ENCODE measurements around the gene DMD.
"Not testable (repeated sequence)": the region's sequence is repeated elsewhere in the genome, so short reads cannot be mapped to it uniquely, and the experiment has no call there.

DMD gene

DNA sequence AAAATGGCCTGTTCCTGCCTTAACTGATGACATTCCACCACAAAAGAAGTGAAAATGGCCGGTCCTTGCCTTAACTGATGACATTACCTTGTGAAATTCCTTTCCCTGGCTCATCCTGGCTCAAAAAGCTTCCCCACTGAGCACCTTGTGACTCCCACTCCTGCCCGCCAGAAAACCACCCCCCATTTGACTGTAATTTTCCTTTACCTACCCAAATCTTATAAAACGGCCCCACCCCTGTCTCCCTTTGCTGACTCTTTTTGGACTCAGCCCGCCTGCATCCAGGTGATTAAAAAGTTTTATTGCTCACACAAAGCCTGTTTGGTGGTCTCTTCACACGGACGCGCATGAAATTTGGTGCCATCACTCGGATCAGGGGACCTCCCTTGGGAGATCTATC lies 1833.5 kb downstream of the DMD start:
- not testable (repeated sequence) for DNase-seq

DNA sequence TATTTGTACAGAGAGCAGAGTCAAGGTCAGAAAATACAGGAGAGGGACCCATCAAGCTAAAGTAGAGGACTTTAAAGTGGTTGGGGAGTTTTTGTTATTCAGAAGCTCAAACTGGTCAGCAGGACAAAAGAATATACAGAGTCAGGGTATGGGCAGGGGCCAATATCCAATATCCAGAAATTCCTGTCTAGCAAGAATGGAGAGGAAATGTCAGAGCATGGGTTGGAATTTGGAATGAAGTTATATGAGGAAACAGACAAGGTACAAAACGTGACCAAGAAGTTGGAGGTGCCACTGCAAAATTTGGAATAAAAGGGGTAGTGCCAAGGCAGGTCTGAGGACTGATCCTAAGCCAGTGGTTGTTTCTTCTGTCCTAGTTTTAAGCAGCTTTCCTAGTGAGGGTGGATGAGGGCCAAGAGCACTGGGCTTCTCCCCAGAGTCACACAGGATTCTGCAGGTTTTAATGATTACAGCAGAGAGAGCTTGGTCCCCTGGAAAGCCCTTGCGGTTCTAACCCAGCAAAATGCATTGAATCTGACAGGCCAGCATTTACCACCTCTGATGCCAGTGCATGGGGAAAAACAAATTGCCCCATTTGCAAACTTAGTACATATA lies 1834.8 kb downstream of the DMD start:
- no peak for DNase-seq

DNA sequence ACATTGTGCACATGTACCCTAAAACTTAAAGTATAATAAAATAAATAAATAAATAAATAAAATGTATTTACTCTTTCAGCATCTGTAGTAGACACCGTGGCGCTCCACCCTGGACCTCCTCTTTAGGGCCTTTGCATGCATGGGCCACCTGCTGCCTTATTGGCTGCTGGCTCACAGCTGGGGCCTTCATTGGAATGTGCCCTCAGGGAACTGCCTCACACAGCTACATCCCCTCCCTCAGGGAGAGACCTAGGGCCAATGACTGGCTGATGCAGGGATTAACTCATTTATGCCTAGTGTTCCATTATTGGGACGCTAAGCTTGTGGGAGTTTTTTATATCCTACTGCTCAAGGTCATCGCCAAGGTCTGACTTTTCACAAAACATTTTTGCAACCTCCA lies 1836.6 kb downstream of the DMD start:
- no peak for DNase-seq

GRCh38 chrX:31371956-31372355 lies 1839.4 kb downstream of the DMD start:
- no peak for DNase-seq

DNA sequence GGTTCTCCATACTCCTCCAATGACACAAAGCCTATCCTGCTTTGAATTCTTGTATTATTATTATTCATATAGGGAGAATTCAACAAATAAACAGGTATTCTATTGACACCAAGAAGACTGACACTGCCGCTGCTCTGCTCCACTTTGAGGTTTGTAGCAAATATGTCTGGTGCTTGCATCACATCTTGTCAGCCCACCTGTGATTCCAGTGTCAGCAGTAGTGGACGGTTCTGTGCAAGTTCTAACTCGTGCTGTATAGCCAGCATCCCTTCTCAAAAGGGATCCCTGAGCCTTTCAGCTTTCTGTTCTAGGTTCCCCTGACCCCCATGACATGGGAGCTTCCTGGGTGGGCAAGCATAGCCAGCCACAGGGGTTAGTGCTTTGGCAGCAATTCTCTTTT lies 1843.5 kb downstream of the DMD start:
- DNase-seq: no peak

DNA sequence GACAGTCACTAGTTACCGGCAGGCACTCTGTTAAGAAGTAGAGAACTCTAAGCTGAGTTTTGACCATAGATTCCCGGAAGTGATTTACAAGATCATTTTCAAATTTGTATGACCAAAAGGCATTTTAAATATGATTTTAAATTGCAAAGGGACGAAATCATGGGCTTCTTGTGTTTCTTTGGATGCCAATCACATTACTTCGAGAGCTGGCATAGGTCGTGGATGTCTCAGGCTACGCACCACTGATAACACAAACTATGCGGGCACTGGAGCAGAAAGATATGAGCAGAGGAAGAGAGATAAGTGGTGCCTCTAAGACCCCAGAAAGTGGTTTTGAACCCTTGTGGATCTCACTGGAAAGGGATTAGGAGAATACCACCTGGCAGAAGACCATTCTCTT lies 1845.3 kb downstream of the DMD start:
- DNase-seq: peak; percentile 23

DNA sequence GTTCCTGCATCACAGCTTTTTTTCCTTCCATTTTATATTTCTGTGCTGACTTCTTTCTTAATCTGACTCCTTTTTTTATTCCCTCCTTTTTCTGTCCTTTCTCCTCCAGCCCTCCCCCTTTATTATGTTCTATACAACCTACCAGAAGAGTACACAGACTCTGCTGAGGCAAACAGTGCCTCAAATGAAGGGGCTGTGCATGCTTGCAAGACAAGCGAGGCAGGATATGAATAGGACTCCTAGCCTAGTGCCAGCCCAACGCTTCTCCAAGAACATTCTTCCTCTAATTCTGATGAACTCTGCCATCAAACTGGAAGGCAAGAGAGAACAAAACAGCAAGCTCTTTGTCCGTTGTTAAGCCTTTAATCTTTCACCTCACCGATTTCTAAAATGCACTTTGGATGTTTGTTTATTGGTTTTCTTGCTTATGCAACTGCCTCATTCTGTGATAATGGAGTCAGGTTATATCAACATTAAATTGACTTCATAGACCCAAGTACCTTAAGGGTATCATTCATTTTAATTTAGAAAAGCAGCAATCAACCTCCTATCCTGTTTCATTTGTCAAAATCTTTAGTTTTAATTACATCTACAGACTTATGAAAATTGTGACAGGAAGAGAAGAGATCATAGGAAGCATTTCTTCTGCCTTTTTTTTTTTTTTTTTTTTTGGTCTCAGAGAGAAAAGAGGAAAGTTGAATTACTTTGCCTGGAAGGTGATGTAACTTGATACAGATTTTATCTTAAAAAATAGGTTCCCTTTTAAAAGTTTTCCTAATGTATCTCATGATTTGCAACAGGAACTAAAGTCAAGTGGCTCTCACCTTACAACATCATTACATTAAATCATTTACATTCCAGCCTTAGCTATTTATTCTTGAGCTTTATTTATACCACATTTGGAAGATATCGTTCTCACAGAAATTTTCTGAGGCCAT lies 1854.8 kb downstream of the DMD start:
- no peak for DNase-seq

GRCh38 chrX:31355206-31355955 lies 1856.0 kb downstream of the DMD start:
- no peak for DNase-seq

GRCh38 chrX:31353095-31353494 lies 1858.3 kb downstream of the DMD start:
- peak; percentile 84 for DNase-seq

GRCh38 chrX:31350808-31351074 lies 1860.6 kb downstream of the DMD start:
- peak; percentile 4 for DNase-seq

DNA sequence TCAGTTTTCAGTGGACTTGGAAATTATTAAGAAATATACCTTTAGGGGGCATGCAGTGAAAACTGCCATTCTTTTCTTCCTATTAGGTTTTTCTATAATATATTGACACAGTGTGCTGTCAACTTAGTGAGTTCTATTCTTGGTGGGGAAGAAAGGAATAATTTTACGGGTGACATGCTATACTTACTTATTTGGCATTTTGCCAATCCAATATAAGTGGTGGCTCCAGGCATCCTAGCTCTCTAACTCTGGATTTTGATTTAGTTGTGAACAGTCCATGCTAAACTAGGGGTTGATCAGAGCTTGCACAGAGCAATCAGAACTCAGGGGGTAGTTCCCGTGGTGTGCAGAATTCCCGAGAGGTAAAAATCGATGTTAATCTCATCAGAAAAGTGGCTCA lies 1861.8 kb downstream of the DMD start:
- no peak for DNase-seq

DNA sequence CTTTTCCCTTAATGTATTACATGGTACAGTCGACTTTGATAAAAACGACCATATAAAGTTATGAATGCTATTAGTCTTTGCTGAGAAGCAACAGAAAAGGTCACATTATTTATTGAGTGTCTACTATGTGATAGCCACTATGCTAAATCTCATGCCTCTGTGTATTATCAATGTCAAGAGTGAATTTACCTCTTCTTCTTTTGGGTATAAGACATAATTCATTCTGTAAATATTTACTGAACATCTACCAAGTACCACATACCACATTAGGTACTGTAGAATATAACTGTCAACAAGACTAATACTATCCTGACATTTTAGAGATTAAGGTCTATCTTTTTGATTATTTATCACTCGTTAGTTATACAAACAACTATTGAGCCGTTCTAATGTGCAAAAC lies 1870.8 kb downstream of the DMD start:
- DNase-seq: no peak

GRCh38 chrX:31338991-31339350 lies 1872.4 kb downstream of the DMD start:
- DNase-seq: no peak

- no peak for DNase-seq
These were observed 1874.0 kb downstream of the DMD start for GRCh38 chrX:31337332-31337731.

GRCh38 chrX:31336419-31336818 lies 1874.9 kb downstream of the DMD start:
- DNase-seq: no peak

DNA sequence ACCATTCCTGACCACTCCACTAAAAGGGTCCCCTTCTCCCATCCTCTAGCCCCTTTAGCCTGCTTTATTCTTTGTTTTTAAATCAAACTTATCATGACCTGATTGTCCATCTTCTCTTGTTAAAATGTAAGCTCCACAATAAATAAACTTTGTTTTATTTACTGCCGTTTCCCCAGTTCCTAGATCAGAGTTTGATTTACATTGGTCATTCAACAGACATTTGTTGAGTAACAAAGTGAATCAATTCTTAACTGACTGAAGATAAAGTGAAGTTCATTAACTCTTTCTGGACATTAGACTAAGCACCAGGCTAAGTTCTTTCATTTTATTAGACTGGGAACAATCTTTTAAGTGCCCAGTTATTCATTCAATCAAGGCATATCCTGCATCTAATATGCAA lies 1876.4 kb downstream of the DMD start:
- no peak for DNase-seq

GRCh38 chrX:31333165-31333831 lies 1878.1 kb downstream of the DMD start:
- DNase-seq: peak; percentile 74

GRCh38 chrX:31331928-31332327 lies 1879.4 kb downstream of the DMD start:
- DNase-seq: no peak

DNA sequence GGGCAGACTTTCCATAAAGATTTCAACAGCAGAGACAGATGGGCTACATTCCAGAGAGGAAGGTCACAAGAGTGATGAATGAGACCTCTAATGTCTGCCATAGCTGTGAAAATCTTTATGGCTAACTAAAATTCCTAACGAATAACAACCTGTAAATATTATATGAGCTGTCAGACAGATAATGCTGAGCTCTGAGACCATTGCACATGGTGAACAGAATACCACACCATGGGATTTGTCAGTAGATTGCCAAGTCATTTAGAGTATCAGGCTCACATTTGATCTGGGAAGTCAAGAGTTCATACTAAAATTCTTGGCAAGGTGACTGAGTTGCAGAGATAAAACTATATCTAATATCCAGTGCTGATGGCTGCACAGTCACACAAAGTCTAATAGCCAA lies 1880.3 kb downstream of the DMD start:
- DNase-seq: peak; percentile 27

DNA sequence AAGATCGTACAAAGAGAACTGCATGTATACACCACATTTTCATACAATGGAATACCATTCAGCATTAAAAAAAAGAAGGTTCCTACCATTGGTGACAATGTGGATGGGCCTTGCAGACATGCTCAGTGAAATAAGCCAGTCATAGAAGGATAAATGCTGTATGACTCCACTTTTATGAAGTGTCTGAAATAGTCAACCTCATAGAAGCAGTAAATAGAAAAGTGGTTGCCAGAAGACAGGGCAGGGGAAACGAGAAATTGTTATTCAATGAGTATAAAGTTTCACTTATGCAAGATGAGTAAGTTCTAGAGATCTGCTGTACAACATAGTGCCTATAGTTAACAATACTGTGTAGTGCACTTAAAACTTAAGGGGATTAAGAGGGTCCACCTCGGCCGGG lies 1882.1 kb downstream of the DMD start:
- DNase-seq: no peak

- no peak for DNase-seq
These were observed 1887.7 kb downstream of the DMD start for GRCh38 chrX:31323658-31324057.

DNA sequence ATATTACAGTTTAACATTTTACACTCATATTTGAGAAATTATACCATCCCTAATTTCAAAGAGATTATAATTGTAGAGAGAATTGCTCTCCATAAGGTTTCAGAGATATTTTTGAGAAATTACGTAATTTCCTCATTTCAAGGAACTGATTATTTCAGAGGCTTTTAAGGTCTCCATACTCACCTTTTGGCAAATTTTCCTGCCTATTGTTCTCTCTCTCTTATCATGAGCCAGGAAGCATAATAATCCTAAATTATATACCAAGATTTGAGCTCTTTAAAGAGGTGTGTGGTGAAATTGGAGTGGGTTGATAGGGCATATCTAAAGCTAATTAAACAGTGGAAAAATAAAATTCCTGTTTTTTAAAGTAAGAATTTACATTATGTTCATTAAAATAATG lies 1890.6 kb downstream of the DMD start:
- no peak for DNase-seq

DNA sequence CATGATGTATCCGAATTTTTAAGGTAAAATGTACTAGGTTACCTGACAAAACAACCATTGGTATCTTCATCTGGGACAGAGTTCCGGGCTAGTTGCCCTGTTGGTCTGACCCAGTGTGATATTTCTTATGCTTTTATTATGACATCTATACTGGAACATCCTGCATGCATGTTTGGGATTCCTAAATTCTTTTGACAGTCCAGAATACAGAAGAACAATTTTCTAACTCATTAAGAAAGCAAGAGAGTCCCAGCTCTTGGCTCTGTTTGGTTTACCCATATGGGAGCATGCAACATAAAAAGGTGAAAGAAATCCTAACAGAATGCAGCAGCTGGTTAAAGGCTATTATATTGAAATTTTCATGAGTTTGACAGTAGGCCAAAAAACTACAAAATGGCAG lies 1891.8 kb downstream of the DMD start:
- DNase-seq: peak; percentile 26

DNA sequence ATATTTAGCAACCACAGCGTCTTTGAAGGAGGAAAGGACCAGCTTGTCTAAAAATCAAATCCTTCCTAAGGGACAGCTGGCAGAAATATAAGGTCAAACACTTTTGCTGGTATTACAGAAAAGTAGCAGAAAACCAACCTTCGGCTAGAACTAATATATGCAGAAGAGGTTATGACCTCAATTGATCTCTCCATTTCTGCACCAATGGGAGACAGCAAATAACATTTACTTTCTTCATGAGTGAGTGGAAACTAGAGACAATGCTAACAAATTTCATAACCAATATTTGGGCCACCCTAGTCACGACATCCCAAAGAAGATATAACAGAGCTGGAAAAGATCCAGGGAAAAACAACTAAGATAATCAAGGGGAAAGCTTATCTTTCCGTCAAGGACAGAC lies 1892.5 kb downstream of the DMD start:
- no peak for DNase-seq

Measured in EL (cell line).